Measurements from ENCODE around the gene MYBPH. TPM values are rescaled to one million over a fixed set of nuclear protein-coding genes. Genes with fewer than 3 reads are reported as not detected.

The MYBPH gene
- total RNA-seq, 4 donors from 2014 or later = not detected

DNA sequence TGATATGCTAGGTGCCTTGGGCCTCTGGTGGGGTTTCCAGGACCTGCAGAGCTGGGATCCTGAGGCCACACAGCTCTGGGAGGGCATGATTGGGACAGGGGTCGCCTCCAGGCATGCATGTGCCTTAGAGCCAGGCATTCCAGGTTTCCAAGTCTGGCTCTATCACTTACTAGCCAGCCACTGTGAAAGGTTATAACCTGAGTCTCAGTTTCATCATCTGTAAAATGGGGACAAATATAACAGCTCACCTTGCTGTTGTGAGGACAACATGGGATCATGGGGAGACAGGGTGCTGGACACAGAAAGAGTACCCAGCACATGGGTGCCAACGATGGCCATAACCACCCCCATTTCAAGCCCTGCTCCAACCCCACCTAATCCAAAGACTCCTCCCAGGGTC is 8.2 kb upstream of the MYBPH start:
- H3K27me3 ChIP-seq = no peaks in the 10 kb centered on the region
- H3K9me3 ChIP-seq = no peaks in the 10 kb centered on the region
- H3K4me3 ChIP-seq = no peak overlapping the region
- DNase-seq (ENCODE audit: low spot score in 2 of 2) = no peak
- no peak overlapping the region for H3K27ac ChIP-seq
- no peaks in the 10 kb centered on the region for H3K36me3 ChIP-seq
- peaks cover 0 to 18% (median 0%) of the 10 kb centered on the region in 4 donors for H3K4me1 ChIP-seq
- 92 to 100% methylated on average over 2 of the region's 2 CpGs for WGBS, 2 donors
- no peak for TF ChIP-seq EP300 (IDR thresholded peaks at IDR 0.05)
- TF ChIP-seq POLR2A (IDR thresholded peaks at IDR 0.05) = no peak
- TF ChIP-seq, protein P1, sequence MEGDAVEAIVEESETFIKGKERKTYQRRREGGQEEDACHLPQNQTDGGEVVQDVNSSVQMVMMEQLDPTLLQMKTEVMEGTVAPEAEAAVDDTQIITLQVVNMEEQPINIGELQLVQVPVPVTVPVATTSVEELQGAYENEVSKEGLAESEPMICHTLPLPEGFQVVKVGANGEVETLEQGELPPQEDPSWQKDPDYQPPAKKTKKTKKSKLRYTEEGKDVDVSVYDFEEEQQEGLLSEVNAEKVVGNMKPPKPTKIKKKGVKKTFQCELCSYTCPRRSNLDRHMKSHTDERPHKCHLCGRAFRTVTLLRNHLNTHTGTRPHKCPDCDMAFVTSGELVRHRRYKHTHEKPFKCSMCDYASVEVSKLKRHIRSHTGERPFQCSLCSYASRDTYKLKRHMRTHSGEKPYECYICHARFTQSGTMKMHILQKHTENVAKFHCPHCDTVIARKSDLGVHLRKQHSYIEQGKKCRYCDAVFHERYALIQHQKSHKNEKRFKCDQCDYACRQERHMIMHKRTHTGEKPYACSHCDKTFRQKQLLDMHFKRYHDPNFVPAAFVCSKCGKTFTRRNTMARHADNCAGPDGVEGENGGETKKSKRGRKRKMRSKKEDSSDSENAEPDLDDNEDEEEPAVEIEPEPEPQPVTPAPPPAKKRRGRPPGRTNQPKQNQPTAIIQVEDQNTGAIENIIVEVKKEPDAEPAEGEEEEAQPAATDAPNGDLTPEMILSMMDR (IDR thresholded peaks at IDR 0.05) = no peak

DNA sequence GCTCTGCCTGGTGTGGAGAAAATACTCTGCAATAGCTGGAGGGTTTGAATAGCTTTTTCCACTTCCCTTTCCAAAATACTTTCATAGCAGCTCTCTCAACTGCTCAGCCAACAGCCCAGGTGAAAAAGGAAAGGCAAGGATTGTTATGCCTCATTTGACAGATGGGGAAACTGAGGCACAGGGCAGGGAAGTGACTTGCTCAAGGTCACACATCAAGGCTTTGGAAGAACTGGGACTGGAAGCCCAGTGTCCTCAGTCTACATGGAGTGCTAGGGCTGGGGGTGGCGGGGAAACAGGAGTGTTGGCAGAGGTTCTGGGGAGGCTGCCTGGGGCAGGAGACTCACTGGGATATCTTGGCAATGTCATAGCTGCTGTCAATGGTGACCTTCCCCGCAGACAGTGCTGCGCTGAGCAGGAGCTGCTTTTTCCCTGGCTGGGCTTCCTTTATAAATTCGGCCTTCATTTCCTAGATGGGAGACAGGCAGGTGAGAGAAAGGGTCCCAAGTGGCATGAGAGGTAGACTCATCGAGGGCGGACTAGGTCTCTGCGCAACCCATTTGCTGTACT is 6.8 kb upstream of the MYBPH start:
- H3K27me3 ChIP-seq = no peaks in the 10 kb centered on the region
- H3K27ac ChIP-seq = no peak overlapping the region
- TF ChIP-seq, protein P1 (IDR thresholded peaks at IDR 0.05) = no peak
- TF ChIP-seq POLR2A (IDR thresholded peaks at IDR 0.05) (no peak), EP300 (IDR thresholded peaks at IDR 0.05) (no peak)
- H3K4me1 ChIP-seq = peaks cover 0 to 14% (median 0%) of the 10 kb centered on the region in 4 donors
- no peak overlapping the region for H3K4me3 ChIP-seq
- no peak for DNase-seq (ENCODE audit: low spot score in 2 of 2)
- H3K36me3 ChIP-seq = no peaks in the 10 kb centered on the region
- WGBS, 2 donors = 91 to 95% methylated on average over 5 to 7 of the region's 7 CpGs
- H3K9me3 ChIP-seq = no peaks in the 10 kb centered on the region

- H3K4me1 ChIP-seq = peaks cover 0 to 9% (median 0%) of the 10 kb centered on the region in 4 donors
- TF ChIP-seq EP300 (IDR thresholded peaks at IDR 0.05) (no peak), POLR2A (IDR thresholded peaks at IDR 0.05) (no peak)
- TF ChIP-seq, protein P1 (IDR thresholded peaks at IDR 0.05) = no peak
- no peak overlapping the region for H3K4me3 ChIP-seq
- WGBS, 2 donors = 49 to 58% methylated on average over 10 of the region's 10 CpGs
- no peaks in the 10 kb centered on the region for H3K27me3 ChIP-seq
- no peak for DNase-seq (ENCODE audit: low spot score in 2 of 2)
- H3K36me3 ChIP-seq = no peaks in the 10 kb centered on the region
- no peak overlapping the region for H3K27ac ChIP-seq
- no peaks in the 10 kb centered on the region for H3K9me3 ChIP-seq
Observed at GRCh38 chr1:203181586-203182386, 6.2 kb upstream of the MYBPH start.

DNA sequence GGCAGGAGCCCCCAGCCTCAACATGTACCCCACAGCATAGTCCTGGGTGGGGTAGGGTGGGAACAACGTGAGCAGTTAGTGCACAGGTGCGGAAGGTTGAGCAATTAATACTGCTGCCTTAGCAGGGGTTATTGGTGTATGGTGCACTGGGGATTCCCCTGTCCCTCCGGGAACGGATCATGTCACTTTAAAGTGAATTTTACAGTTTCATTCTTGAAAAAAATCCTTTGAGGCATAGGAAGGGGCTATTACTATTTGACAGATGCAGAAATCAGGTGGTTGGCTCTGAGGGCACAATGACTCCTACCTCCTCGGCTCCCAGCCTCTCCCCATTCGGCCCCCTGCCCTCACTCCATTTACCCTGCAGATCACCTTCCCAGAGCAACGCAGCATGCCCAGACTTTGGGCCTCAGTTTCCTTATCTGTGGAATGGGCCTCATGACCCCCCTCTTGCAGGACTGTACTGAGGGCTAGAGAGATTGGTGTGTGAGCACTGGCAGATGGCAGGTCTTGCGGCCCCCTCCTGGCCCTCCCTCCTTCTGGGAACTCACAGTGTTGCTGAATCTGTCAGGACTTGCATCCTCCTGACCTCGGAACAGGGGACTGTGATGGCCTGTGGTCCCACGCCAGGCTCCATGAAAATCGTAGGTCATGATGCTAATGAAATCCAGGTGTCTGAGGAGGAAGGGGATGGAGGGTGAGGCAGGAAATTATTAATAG is 5.1 kb upstream of the MYBPH start:
- no peak for DNase-seq (ENCODE audit: low spot score in 2 of 2)
- H3K4me3 ChIP-seq = no peak overlapping the region
- H3K9me3 ChIP-seq = no peaks in the 10 kb centered on the region
- H3K27me3 ChIP-seq = no peaks in the 10 kb centered on the region
- TF ChIP-seq EP300 (IDR thresholded peaks at IDR 0.05) = no peak
- no peak for TF ChIP-seq POLR2A (IDR thresholded peaks at IDR 0.05)
- TF ChIP-seq, protein P1 (IDR thresholded peaks at IDR 0.05) = no peak
- WGBS, 2 donors = 86 to 87% methylated on average over 11 of the region's 11 CpGs
- no peaks in the 10 kb centered on the region for H3K36me3 ChIP-seq
- H3K4me1 ChIP-seq = no peaks in the 10 kb centered on the region
- H3K27ac ChIP-seq = no peak overlapping the region

DNA sequence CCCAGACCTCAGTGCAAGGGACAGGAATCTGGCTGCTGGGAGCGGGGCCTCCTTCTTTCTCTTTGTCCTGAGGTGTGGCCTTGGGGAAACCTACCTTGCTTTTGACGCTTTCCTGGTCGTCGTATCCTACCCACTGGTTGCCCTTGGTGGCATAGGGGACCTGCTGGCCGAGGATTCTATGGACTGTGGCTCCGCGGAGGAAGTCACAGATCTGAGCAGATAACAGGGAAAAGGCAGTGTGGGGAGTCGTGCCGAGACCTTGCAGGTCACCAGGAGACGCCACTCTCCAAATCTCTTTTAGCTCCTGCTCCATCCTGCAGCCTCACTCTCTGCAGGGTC is 4.0 kb upstream of the MYBPH start:
- 89 to 95% methylated on average over 10 of the region's 10 CpGs for WGBS, 2 donors
- Histone ChIP-seq H3K27me3 (no peaks in the 10 kb centered on the region), H3K4me3 (no peak overlapping the region), H3K36me3 (no peaks in the 10 kb centered on the region), H3K4me1 (no peaks in the 10 kb centered on the region), H3K27ac (no peak overlapping the region), H3K9me3 (no peaks in the 10 kb centered on the region)
- TF ChIP-seq, protein P1 (IDR thresholded peaks at IDR 0.05) = no peak
- TF ChIP-seq EP300 (IDR thresholded peaks at IDR 0.05) = no peak
- no peak for TF ChIP-seq POLR2A (IDR thresholded peaks at IDR 0.05)
- DNase-seq (ENCODE audit: low spot score in 2 of 2) = no peak
